Tibial nerve (tissue), 3 donors: Measurements from ENCODE around the gene KRTDAP.

Experiments used
- EP300 ChIP-seq, 2 donors: sonication (generic); formaldehyde crosslinking; IDR thresholded peaks; one replicate each; pipeline ENCODE4 v1.6.1; 2017; ENCODE audit warnings: antibody characterized with exemption in 2 of 2, mild to moderate bottlenecking in 1 of 2
- POLR2A ChIP-seq, 2 donors: fragments of 450-650 bp; IDR thresholded peaks; one replicate each; pipeline ENCODE4 v1.6.1; 2017; ENCODE audit warnings: antibody characterized with exemption in 2 of 2, mild to moderate bottlenecking in 2 of 2, moderate library complexity in 2 of 2

DNA sequence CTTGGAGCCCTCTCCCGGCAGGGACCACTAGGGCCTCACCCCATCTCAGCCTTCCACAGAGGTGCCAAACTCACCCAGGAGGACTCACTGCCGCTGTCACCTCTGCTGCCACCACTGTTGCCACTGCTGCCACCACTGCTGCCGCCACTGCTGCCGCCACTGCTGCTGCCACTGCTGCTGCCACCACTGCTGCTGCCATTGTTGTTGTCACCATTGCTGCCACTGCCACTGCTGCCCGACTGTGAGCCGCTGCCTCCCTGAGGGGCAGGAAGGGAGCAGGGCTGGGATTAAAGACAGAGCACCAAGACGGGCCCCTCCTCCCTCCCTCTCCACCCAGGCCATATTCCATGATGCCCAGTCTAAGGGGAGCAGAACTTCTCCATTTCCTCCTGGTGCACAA, 21.1 kb upstream of the KRTDAP start:
- TF ChIP-seq EP300 (IDR thresholded peaks at IDR 0.05) (no peak), POLR2A (IDR thresholded peaks at IDR 0.05) (no peak)
